H1 (cell line): ENCODE data around the gene ADORA1. TPM values are rescaled to one million over a fixed set of nuclear protein-coding genes. Genes with fewer than 3 reads are reported as not detected.

Experiments used
- CTCF ChIA-PET: fragments of 300-600 bp; sonication (Branson Sonifier 250); formaldehyde crosslinking; loops from one replicate; lab custom pipeline; 2021; ENCODE audit not compliant: partially characterized antibody; lab: Charles Lee
- POLR2A ChIA-PET: fragments of 300-600 bp; sonication (Branson Sonifier 250); formaldehyde crosslinking; loops from one replicate; lab custom pipeline; 2021; ENCODE audit warnings: inconsistent platforms; ENCODE audit not compliant: partially characterized antibody; lab: Charles Lee
- DNase-seq, 2 experiments: peaks; one replicate each; pipeline versions ENCODE4 v3.0.0 to v3.0.0-alpha.2; 2010 to 2022; ENCODE audit warnings: low spot score in 2 of 2, low read depth in 1 of 2, mixed read lengths in 1 of 2
- FAIRE-seq: peaks from 2 replicates; lab custom pipeline; 2011; peaks lifted over from hg19 to GRCh38; lab: Jason Lieb, UNC
- H2AFZ ChIP-seq: 2 replicates; pipeline ENCODE4 v1.8.1; 2012; ENCODE audit warnings: low read length, inconsistent platforms
- H2AK5ac ChIP-seq: 2 replicates; pipeline ENCODE4 v1.6.1; 2013; ENCODE audit warnings: low read depth, low read length
- H2BK120ac ChIP-seq: replicated peaks from 2 replicates; pipeline ENCODE3; 2013; ENCODE audit warnings: low read depth, low read length, inconsistent platforms
- H2BK12ac ChIP-seq: 2 replicates; pipeline ENCODE4 v1.6.1; 2013; ENCODE audit warnings: low read depth, low read length
- H2BK15ac ChIP-seq: 2 replicates; pipeline ENCODE4 v1.6.1; 2013; ENCODE audit warnings: low read length
- H2BK20ac ChIP-seq: 2 replicates; pipeline ENCODE4 v1.6.1; 2013; ENCODE audit warnings: low read length
- H2BK5ac ChIP-seq: 2 replicates; pipeline ENCODE4 v1.6.1; 2013; ENCODE audit warnings: low read depth, low read length
- H3K14ac ChIP-seq: 2 replicates; pipeline ENCODE4 v1.6.1; 2013; ENCODE audit warnings: inconsistent platforms; ENCODE audit not compliant: insufficient read length
- H3K18ac ChIP-seq: 2 replicates; pipeline ENCODE4 v1.6.1; 2013; ENCODE audit warnings: low read length; ENCODE audit errors: extremely low read depth
- H3K23ac ChIP-seq: 2 replicates; pipeline ENCODE4 v1.6.1; 2013; ENCODE audit warnings: inconsistent platforms; ENCODE audit not compliant: insufficient read length
- H3K23me2 ChIP-seq: 2 replicates; pipeline ENCODE4 v1.6.1; 2013; ENCODE audit warnings: low read depth, low read length
- H3K27ac ChIP-seq: 2 replicates; pipeline ENCODE4 v1.6.1; 2011; ENCODE audit warnings: low read depth, low read length, inconsistent platforms
- H3K27me3 ChIP-seq, 4 experiments: replicated peaks in 1 of 4; 1 replicate in 1 of 4; 2 replicates in 3 of 4; pipeline versions ENCODE4 v1.6.1 to v1.8.1; 2011 to 2013; ENCODE audit warnings: low read length in 3 of 4, mild to moderate bottlenecking in 3 of 4, inconsistent platforms in 2 of 4, mixed read lengths in 2 of 4, moderate library complexity in 1 of 4; ENCODE audit not compliant: control insufficient read depth in 3 of 4, insufficient read depth in 3 of 4; ENCODE audit errors: extremely low read depth in 1 of 4
- H3K36me3 ChIP-seq, 4 experiments: 2 replicates each; pipeline versions ENCODE4 v1.6.1 to v1.8.1; 2011 to 2013; ENCODE audit warnings: mild to moderate bottlenecking in 4 of 4, low read length in 3 of 4, moderate library complexity in 2 of 4, control low read depth in 1 of 4, inconsistent platforms in 1 of 4; ENCODE audit not compliant: insufficient read depth in 4 of 4, control insufficient read depth in 2 of 4
- H3K4ac ChIP-seq: replicated peaks from 2 replicates; pipeline ENCODE3; 2013; ENCODE audit warnings: low read length, low read depth, mixed read lengths, inconsistent platforms; ENCODE audit not compliant: insufficient read length
- H3K4me1 ChIP-seq, 4 experiments: replicated peaks in 1 of 4; 1 replicate in 1 of 4; 2 replicates in 3 of 4; pipeline versions ENCODE4 v1.6.1 to v1.8.1; 2011 to 2013; ENCODE audit warnings: low read length in 3 of 4, inconsistent platforms in 2 of 4, mixed read lengths in 1 of 4; ENCODE audit not compliant: insufficient read depth in 4 of 4, control insufficient read depth in 3 of 4
- H3K4me2 ChIP-seq, 2 experiments: 2 replicates each; pipeline versions ENCODE4 v1.6.1 to v1.8.1; 2011 to 2013; ENCODE audit warnings: low read depth in 2 of 2, low read length in 2 of 2, control low read depth in 1 of 2, inconsistent platforms in 1 of 2, mild to moderate bottlenecking in 1 of 2; ENCODE audit not compliant: insufficient read depth in 1 of 2
- H3K4me3 ChIP-seq, 4 experiments: fragments of 200-600, 300-600 bp in 1 of 4; sonication (generic), shearing (Covaris generic), sonication (Bioruptor Twin) in 1 of 4; 2 replicates each; pipeline versions ENCODE4 v1.5.1 to v1.8.1; 2011 to 2016; ENCODE audit warnings: low read length in 4 of 4, low read depth in 3 of 4, control low read depth in 2 of 4, inconsistent platforms in 2 of 4, mild to moderate bottlenecking in 2 of 4, mixed read lengths in 1 of 4, moderate library complexity in 1 of 4; ENCODE audit not compliant: insufficient read depth in 2 of 4; ENCODE audit errors: extremely low read depth in 1 of 4
- H3K56ac ChIP-seq: replicated peaks from 2 replicates; pipeline ENCODE3; 2013; ENCODE audit warnings: low read depth, mild to moderate bottlenecking, mixed read lengths, low read length, inconsistent platforms; ENCODE audit not compliant: insufficient read length
- H3K79me1 ChIP-seq: 2 replicates; pipeline ENCODE4 v1.6.1; 2013; ENCODE audit warnings: low read depth, low read length, control low read depth
- H3K79me2 ChIP-seq, 2 experiments: 2 replicates each; pipeline versions ENCODE4 v1.6.1 to v1.8.1; 2012 to 2013; ENCODE audit warnings: low read length in 2 of 2, mild to moderate bottlenecking in 2 of 2, inconsistent platforms in 1 of 2; ENCODE audit not compliant: insufficient read depth in 2 of 2, control insufficient read depth in 1 of 2
- H3K9ac ChIP-seq, 4 experiments: replicated peaks in 1 of 4; 1 replicate in 1 of 4; 2 replicates in 3 of 4; pipeline versions ENCODE4 v1.6.1 to v1.8.1; 2011 to 2013; ENCODE audit warnings: low read depth in 3 of 4, low read length in 3 of 4, control low read depth in 2 of 4, mild to moderate bottlenecking in 2 of 4, moderate library complexity in 2 of 4, inconsistent platforms in 1 of 4; ENCODE audit errors: extremely low read depth in 1 of 4
- H3K9me3 ChIP-seq, 2 experiments: 2 replicates each; pipeline versions ENCODE4 v1.6.1 to v1.8.1; 2012 to 2013; ENCODE audit warnings: mild to moderate bottlenecking in 2 of 2, moderate library complexity in 2 of 2, control low read depth in 1 of 2, inconsistent platforms in 1 of 2, low read depth in 1 of 2, low read length in 1 of 2, mixed read lengths in 1 of 2; ENCODE audit not compliant: insufficient read depth in 2 of 2
- H4K20me1 ChIP-seq, 2 experiments: replicated peaks in 1 of 2; 2 replicates each; pipeline versions ENCODE3 to v1.8.1; 2011 to 2013; ENCODE audit warnings: inconsistent platforms in 2 of 2, low read length in 2 of 2, mild to moderate bottlenecking in 1 of 2; ENCODE audit not compliant: insufficient read depth in 2 of 2, control insufficient read depth in 1 of 2
- H4K5ac ChIP-seq: 2 replicates; pipeline ENCODE4 v1.6.1; 2013; ENCODE audit warnings: low read length, low read depth, mixed read lengths, inconsistent platforms; ENCODE audit not compliant: insufficient read length
- H4K8ac ChIP-seq: 2 replicates; pipeline ENCODE4 v1.8.0; 2013; ENCODE audit warnings: mild to moderate bottlenecking, moderate library complexity, low read length, inconsistent platforms; ENCODE audit not compliant: insufficient read depth; ENCODE audit errors: extremely low read depth
- H4K91ac ChIP-seq: replicated peaks from 2 replicates; pipeline ENCODE3; 2013; ENCODE audit warnings: low read length, mixed read lengths, inconsistent platforms; ENCODE audit not compliant: insufficient read length
- RBBP5 ChIP-seq: IDR thresholded peaks from 2 replicates; pipeline ENCODE4 v1.7.1; 2012; ENCODE audit warnings: low read depth, mild to moderate bottlenecking, inconsistent platforms, low read length, moderate library complexity, borderline replicate concordance
- SP4 ChIP-seq: IDR thresholded peaks from 2 replicates; pipeline ENCODE4 v1.6.1; 2012; ENCODE audit warnings: low read length, inconsistent platforms
- TAF1 ChIP-seq: IDR thresholded peaks from 2 replicates; pipeline ENCODE4 v1.6.1; 2011; ENCODE audit warnings: mild to moderate bottlenecking, low read depth, low read length
- TCF12 ChIP-seq: IDR thresholded peaks from 2 replicates; pipeline ENCODE4 v1.6.1; 2011; ENCODE audit warnings: low read depth, mild to moderate bottlenecking, low read length
- YY1 ChIP-seq: IDR thresholded peaks from 2 replicates; pipeline ENCODE4 v1.6.1; 2011; ENCODE audit warnings: low read depth, mild to moderate bottlenecking, low read length
- WGBS, 2 experiments: shearing (Covaris generic) in 1 of 2; methylation state at CpG; one replicate each; pipeline versions ENCODE4 v1.1.6 to v1.1.7; 2013 to 2015; ENCODE audit warnings: low lambda C conversion rate in 2 of 2, mixed read lengths in 2 of 2, inconsistent platforms in 1 of 2, low coverage in 1 of 2, missing lambda C conversion rate in 1 of 2; ENCODE audit not compliant: insufficient replicate concordance in 2 of 2, insufficient coverage in 1 of 2, insufficient read length in 1 of 2; ENCODE audit errors: extremely low coverage in 1 of 2, missing lambda C conversion rate in 1 of 2; 5-methylcytosine and 5-hydroxymethylcytosine counted together
- polyA plus RNA-seq, 7 experiments: library from polyadenylated mRNA; depleted of rRNA in 3 of 7; stranded (reverse) in 5 of 7; unstranded in 2 of 7; fragments of >200 nt in 5 of 7; fragments of 200-250 nt in 2 of 7; gene quantifications; 1 replicate in 5 of 7; 2 replicates in 1 of 7; 4 replicates in 1 of 7; pipeline versions ENCODE4 v1.2.1 to v1.2.3, GENCODE V29; 2011 to 2013; ENCODE audit warnings: missing spikeins in 2 of 7, mixed read lengths in 2 of 7
- total RNA-seq: library from RNA; stranded (reverse); fragmentation: NEBNext Ultra II Directional; extraction: Animal tissue kit (Norgen Biotek cat#: 25700); gene quantifications from 2 replicates; pipeline ENCODE4 v1.2.1, GENCODE V29; 2021

Gene ADORA1
- total and polyA plus RNA-seq, 2 of the 8 experiments (the other 6 are each of a cell fraction or from before 2014, with no cell fraction given), result 3.3 to 6.7 TPM

DNA sequence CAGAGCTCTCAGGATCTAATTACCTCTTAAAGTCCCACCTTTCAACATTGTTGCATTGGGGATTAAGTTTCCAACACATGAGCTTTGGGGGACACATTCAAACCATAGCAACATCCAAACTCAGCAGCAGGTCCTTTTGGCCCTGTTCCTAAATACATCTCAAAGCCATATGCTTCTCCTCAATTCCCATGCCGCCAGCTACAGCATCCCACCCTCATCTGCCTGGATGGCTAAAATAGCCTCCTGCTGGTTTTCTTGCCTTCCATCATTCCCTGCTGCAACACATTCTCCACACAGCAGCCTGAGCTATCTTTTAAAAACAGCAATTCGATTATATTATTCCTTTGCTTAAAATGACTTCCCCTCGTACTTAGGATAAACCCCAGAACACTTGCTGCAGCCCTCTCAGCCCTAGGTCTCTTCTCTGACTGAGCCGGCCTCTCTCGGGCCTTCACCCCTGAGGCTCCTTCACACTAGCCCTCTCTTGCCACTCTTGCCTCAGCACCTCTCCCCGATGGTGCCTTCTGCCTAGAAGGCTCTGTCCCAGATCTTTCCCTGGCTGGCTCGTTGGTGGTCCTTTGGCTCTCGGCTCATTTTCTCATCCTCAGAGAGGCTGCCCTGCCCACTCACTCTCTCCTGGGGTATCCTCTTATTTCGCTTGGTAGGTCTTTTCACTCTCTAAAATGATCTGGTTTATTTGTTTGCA is 31.6 kb downstream of the ADORA1 start:
- no peaks in the 10 kb centered on the region for H3K36me3 ChIP-seq
- H3K4ac ChIP-seq, result no peak overlapping the region
- H3K23me2 ChIP-seq, result no peaks in the 10 kb centered on the region
- H3K4me1 ChIP-seq, result peaks cover 0 to 6% (median 2%) of the 10 kb centered on the region in 4 experiments; a peak in 3 of 7 replicates
- no peak overlapping the region for H2BK15ac ChIP-seq
- H3K9me3 ChIP-seq, result no peaks in the 10 kb centered on the region; a peak in 1 of 4 replicates
- H4K91ac ChIP-seq, result no peak overlapping the region
- H3K4me3 ChIP-seq, result no peak overlapping the region
- no peak overlapping the region for H2BK5ac ChIP-seq
- H3K18ac ChIP-seq, result no peak overlapping the region
- no peak overlapping the region for H2AFZ ChIP-seq
- no peak overlapping the region for H2BK20ac ChIP-seq
- H2AK5ac ChIP-seq, result no peak overlapping the region
- no peak overlapping the region for H4K5ac ChIP-seq
- H3K79me2 ChIP-seq, result no peaks in the 10 kb centered on the region
- no peak overlapping the region for H3K23ac ChIP-seq
- TF ChIP-seq YY1 (no peak), TAF1 (no peak), RBBP5 (no peak), TCF12 (no peak), SP4 (no peak)
- FAIRE-seq (no peak), DNase-seq (no peak)
- H3K56ac ChIP-seq, result no peak overlapping the region
- 86% methylated on average over 9 of the region's 9 CpGs; no CpG with 5 or more reads in 1 of the 2 experiments for WGBS, 2 experiments
- H2BK12ac ChIP-seq, result no peak overlapping the region
- H3K9ac ChIP-seq, result no peak overlapping the region
- no peak overlapping the region for H4K8ac ChIP-seq
- no peak overlapping the region for H3K4me2 ChIP-seq
- H4K20me1 ChIP-seq, result no peaks in the 10 kb centered on the region
- POLR2A ChIA-PET, result no interaction called here
- CTCF ChIA-PET, result interaction anchor here (1.0 to 16.8 kb wide), 8 partner anchors 8 to 111 kb away, joined by 3 to 511 read pairs (median 6); partner anchors contain the start of gene ADORA1
- H3K27me3 ChIP-seq, result no peaks in the 10 kb centered on the region; a peak in 1 of 7 replicates
- no peak overlapping the region for H3K14ac ChIP-seq
- H3K79me1 ChIP-seq, result no peaks in the 10 kb centered on the region
- H2BK120ac ChIP-seq, result no peak overlapping the region
- no peak overlapping the region for H3K27ac ChIP-seq
